Stimulated activated CD8-positive, alpha-beta memory T cell treated with anti-CD3 and anti-CD28 coated beads, Interleukin-4, amount 100 ng/mL, for 24 hours (primary cell): ENCODE results near the gene UBE2L3.
"Not testable (repeated sequence)": the region's sequence is repeated elsewhere in the genome, so short reads cannot be mapped to it uniquely, and the experiment has no call there.

Experiments used
- DNase-seq: peaks from one replicate; pipeline ENCODE4 v3.0.0-alpha.2; 2020; ENCODE audit warnings: low read depth

UBE2L3 gene

DNA sequence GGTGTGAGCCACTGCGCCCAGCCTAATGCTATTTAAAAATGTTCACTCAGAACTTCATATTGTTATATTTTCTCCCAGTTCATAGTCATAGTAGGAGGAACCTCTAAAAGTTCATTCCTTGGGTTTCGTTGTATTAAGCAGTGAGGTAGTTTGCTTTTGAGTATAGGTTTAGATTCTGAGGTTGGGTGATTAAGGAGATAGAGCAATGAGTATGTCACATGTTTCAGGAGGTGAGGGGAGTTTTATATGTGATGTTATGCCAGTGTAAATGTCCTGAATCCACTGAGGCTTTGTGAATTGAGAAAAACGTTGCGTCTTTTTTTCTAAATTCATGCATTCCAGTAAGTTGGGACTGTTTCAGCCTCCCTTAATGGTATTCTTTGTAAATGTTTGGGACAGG lies 4.2 kb downstream of the UBE2L3 start:
- no peak for DNase-seq

DNA sequence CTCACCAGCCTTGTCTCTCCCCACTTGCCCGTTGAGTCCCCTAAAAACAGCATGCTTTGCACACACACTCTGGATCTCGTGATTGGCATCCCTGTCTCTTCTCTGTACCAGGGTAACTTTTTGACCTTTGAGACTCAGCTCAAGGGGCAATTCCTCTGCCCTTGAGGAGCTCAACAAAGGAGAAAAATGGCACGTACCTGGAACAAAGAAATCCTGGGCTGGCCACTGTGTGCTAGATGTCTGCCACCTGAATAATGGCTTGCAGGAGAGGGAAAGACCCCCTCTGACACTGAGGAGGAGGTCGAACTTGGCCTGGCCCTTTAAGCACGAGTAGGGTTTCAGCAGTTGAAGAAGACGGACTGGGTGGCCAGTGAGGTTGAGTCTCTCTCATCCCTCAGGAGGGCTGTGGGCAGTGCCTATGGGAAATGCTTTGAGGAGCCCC lies 5.8 kb downstream of the UBE2L3 start:
- DNase-seq = no peak

DNA sequence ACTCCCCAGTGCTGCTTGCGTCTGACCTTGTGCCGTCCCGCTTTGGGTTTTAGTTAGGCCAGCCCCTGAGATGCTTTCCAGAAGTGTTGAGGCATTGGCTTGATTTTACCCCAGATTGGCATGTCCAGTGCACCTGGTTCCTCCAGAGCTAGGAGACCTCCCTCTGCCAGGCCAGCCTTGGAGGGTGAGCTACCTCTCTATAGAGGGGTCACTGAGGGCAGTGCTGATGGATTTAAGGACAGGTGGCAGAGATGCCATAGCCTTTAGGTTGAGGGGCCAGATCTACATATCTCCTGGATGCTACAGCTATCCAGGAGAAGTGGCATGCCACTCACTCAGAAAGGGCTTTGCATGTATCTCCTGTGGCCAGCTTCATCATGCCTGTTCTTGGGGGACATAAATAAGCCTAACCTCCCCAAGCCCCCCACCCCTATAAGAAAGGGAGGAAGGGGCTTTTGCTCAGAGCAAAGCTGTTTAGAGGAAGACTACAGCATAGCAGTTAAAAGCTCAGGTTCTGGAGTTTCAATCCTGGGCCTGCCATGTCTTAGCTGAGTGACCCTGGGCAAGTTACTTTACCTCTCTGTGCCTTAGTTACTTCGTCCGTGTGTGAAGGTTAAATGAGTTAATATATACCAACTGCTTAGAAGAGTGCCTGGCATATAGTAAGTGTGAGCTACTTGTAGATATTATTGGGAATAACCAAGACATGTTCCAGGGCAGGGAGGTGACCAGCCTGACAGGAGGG lies 6.4 kb downstream of the UBE2L3 start:
- DNase-seq = no peak

DNA sequence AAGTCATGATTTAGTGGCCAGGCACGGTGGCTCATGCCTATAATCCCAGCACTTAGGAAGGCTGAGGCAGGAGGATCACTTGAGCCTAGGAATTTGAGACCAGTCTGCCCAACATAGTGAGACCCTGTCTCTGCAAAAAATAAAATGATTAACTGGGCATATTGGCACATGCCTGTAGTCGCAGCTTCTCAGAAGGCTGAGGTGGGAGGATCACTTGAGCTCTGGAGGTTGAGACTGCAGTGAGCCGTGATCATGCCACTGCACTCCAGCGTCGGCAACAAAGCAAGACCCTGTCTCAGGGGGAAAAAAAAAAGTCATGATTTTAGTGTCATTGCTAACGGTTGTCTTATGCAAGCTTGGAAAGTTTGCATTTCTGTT lies 11.9 kb downstream of the UBE2L3 start:
- no peak for DNase-seq

DNA sequence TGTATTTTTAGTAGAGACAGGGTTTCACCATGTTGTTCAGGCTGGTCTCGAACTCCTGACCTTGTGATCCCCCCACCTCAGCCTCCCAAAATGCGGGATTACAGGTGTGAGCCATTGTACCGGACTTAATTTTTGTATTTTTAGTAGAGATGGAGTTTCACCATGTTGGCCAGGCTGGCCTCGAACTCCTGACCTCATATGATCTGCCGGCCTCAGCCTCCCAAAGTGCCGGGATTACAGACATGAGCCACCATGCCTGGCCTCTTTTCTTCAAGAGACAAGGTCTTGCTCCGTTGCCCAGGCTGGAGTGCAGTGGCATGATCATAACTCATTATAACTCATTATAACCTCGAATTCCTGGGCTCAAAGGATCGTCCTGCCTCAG lies 13.1 kb downstream of the UBE2L3 start:
- not testable (repeated sequence) for DNase-seq

DNA sequence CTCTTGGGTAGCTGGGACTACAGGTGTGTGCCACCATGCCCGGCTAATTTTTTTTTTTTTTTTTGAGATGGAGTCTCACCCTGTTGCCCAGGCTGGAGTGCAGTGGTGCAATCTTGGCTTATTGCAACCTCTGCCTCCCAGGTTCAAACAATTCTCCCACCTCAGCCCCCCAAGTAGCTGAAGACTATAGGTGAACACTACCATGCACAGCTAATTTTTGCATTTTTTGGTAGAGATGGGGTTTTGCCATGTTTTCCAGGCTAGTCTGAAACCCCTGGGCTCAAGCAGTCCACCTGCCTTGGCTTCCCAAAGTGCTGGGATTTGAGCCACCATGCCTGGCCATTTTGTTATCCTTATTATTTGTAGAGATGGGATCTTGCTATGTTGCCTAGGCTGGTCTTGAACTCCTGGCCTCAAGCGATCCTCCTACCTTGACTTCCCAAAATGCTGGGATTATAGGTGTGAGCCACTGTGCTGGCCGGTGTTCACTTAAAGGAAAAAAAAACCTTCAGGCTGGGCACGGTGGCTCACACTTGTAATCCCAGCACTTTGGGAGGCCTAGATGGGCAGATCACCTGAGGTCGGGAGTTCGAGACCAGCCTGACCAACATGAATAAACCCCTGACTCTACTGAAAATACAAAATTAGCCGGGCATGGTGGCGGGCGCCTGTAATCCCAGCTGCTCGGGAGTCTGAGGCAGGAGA lies 13.6 kb downstream of the UBE2L3 start:
- DNase-seq = not testable (repeated sequence)

DNA sequence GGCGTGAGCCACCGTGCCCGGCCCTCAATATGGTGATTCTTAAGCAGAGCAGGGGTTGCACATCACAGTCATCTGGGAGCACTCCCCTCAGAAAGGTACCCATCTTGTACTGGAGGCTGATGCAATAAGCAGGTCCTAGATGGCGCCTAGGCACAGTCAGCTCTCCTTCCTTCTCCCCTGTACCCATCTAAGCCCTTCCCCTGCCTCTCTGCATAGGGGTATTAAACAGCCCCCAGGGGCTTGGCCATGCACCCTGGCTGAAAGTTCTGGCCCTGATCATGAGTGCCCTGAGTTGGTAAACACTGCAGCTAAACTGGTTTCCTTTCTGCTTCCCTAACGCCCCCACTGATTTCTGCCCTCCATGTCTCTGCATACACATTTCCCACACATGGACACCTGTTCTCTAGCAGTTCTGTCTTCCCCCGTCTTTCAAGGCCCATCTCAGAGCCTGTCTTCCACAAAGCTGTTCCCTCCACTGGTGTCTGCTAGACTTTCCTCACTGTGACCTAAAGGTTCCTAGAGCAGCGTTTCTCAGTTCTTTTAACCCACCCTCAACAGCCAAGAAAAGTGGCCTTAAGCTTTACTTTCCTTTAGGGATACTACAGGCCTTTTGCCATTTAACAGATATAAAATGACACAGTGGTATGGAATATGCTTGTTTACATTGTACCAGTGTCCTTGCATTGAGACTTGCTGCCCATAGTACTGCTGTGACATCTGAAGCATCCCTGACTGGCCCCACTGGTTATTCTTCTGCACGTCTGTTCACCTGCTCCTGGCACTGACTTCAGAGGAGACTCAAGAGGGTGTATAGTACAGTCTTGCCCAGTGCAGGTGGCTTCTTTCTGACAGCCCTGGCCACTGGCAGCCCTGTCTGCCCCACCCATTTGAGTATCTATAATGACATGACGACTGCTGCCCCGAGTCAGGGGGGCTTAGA lies 15.6 kb downstream of the UBE2L3 start:
- no peak for DNase-seq

DNA sequence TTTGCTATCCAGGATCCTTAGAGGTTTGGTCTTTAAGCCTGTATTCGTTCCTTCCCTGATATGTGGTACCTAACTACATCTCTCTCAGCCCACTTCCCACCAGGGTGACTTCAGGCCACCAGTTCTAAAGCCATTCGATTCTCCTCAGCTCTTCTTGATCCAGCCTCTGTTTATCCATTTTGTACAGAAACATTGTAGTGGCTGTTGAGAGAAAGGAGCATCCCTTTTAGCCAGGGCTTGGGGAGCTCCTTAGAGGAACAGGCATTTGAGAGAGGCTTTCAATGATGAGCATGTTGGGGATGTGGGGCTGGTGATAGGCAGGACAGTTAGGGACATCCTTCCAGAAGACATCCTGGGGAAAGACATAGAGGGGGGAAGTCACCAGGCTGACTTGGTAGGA lies 17.9 kb downstream of the UBE2L3 start:
- DNase-seq = no peak

DNA sequence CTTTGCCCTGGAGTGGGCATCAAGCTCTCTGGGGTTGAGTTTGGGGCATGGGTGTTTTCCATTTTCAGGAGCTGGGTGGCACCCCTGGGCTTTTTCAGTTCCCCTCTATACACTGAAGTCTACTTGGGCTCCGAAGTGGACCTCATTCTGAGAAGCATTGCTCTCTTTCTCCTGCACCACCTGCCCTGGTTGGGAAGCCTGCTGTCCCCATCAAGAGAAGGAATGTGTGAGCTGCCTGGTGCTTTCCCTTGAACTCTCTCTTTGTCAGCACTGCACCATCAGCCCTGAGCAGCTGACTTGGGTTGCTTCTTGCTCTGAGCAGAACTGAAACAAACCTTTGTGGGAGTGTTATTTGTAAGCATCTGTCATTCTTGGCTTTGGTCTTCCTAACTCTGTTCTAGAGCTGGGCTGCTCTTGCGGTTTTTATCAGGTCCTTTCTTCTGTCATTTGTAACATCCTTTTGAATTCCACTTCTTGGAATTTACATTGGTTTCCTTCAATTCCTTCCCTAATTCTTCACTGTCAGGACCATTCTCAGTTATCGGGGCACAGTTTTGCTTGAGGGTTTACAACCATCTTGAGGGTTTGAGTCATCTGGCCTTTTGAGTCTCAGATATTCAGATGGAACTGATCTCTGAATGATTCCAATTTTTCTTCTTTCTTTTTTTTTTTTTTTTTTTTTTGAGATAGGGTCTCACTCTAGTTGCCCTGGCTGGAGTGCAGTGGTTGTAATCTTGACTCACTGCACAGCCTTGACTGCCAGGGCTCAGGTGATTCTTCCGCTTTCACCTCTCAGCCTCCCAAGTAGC lies 20.5 kb downstream of the UBE2L3 start:
- no peak for DNase-seq

DNA sequence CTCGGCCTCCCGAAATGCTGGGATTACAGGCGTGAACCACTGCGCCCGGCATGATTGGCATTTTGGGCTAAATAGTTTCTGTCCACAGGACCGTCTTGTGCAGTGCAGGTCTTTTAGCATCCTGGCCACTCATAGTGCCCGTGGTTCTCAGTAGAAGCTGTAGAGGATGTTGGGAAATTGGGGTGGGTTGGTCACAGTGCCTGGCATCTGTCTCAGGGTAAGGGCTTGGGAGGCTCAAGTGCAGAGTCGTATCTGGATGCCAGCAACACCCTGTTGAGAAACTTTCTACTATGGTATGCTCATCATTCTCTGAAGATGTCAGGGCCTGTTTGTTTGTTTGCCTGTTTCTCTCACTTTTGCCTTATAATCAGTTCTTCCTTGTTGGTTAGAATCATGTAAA lies 21.9 kb downstream of the UBE2L3 start:
- no peak for DNase-seq

DNA sequence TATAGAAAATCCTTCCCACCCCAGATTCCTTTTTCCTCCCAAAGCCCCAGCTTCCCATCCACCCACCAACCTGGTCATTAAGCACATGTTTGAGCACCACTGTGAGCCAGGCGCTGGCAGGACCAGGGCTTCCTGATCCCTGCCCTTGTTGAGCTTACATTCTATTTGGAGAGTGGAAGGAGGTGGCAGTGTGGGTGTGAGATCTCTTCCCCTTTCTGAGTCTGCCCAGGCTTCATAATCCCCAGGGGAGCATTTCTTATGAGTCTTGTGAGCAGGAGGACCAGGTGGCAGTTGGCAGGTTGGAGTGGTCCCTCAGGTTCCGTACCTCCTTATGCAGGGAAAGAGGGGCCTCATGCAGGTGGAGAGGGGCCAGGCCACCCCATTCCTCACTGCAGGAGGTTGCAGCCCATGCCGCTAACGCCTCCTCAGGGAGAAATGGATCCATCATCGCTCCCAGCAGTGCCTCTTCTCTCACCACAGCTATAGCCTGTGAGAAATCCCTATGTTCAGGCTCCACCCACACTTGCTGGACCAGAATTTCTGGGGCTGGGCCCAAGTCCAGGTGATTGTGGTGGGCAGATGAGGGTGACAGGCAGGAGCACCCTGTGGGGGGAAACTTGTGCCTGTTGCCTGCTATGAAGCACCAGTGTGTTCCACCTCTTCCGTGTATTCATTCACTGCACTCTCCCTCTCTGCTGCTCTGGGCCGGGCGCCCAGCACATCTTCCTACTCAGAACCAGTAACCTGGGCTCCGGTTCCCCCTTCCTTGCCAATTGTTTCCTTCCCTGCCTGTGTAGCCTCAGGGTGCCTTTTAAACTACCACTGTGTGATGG lies 23.5 kb downstream of the UBE2L3 start:
- no peak for DNase-seq

DNA sequence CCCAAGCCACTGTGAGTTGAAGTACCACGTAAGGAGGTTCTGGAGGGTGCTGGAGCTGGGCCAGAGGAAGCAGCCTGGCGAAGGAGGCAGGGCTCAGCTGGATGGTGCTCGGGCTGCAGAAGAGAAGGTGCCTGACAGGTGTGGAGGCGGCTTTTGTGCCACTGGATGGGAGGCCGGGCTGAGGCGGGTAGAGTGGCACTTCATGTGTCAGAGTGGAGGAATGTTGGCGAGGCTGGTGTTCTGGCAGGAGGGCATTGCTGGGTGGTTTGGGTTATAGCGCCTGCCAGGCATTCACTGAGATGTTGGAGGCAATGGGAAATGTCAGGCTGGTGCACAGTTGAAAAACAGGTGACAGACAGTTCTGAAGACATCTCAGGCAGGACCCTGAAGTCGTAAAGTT lies 24.2 kb downstream of the UBE2L3 start:
- no peak for DNase-seq

DNA sequence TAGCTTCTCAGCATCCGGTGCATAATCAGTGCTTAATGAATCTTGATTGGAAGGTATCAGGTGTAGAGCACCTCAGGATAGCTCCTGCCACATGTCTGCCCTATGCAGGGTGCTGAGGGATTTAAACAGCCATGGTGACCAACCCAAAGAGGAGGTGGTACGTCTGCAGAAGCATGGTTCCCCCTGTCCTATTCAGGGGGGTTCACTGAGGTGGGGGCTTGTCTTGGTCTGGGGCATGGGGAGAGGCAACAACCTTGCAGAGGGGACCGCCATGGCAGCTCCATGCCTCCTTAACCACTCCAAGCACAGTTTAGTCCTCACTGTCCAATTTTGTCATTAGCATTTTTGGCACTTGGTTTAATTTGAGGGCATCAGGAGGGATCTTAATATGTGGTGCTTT lies 24.9 kb downstream of the UBE2L3 start:
- no peak for DNase-seq

DNA sequence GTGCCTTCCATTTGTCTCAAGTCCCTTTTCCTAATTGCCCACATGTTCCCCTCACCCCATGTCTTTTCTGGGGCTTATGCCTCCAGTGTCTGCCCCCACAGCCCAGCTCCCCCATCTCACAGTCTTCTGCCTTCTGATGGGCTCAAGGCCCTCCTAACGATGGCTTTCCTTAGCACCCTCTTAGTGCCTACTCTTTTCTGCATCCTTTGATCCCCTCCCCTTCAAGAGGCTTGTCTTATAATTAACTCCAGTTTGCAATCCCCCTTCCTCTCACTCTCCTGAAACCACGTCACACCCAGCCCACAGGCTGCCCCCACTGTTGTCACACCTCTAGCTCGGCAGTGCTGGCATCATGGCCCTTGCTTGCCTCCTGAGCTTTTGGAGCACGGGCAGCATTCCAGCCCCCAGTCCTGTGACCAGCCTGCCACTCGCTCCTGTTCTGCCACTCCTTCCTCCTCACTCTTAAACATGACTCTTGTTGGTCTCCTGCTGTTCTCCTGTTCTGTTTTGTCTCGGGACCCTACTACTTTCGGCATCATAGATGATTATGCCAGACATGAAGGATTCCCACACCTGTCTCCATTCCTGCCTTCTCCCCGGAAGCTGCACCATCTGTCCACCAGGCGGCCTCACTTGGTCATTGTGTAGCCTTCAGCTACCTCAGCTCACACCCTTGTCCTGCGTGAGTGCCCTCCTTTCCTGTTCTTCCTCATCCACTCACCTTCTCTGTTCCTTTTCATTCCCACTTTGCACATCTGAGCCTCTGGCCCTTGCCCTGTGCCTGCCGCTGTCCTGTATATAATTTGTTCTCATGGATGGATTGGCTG lies 26.1 kb downstream of the UBE2L3 start:
- DNase-seq = no peak

DNA sequence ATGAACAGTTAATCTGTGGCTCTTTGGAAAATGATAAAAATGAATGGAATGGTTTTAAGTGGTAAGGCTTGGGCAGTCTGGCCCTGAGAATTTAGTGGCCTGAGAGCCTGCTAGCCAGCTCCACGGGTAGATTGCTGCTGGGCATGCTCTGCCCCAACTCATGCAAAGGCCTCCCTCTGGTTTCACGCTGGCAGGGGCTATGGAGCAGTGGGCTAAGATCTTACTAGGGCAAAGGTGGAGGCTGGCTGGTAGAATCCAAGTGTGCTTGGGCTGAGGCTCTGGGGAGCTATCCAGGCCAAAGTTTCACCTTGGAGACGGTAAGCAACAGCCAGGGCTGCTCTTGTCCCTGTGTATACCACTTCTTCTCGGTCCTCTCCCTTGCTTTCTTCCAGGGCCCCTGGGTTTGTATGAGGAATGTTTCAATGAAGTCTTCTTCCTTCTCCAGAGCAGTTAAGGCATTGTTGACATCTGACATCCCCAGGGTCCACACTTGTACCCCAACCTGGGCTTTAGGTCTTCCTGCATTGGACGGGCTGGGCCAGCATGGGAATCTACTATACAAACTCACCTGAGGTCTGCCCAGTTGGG lies 27.4 kb downstream of the UBE2L3 start:
- no peak for DNase-seq

DNA sequence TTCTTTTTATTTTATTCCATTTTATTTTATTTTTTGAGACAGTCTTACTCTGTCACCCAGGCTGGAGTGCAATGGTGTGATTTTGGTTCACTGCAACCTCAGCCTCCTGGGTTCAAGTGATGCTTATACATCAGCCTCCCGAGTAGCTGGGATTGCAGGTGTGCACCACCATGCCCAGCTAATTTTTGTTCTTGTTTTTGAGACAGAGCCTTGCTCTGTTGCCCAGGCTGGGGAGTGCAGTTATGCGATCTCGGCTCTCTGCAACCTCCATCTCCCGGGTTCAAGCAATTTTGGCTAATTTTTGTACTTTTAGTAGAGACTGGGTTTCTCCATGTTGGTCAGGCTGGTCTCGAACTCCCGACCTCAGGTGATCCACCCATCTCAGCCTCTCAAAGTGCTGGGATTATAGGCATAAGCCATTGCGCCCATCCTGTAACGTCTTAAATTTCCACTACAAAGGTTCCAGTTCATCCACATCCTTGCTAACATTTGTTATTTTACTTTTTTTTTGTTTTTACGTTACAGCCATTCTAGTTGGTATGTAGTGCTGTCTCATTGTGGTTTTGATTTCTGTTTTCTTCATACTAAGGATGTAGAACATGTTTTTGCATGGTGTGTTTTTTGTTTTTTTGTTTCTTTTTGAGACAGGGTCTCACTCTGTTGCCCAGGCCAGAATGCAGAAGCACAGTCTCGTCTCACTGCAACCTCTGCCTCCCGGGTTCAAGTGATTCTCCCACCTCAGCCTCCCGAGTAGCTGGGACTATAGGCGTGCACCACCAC lies 29.0 kb downstream of the UBE2L3 start:
- not testable (repeated sequence) for DNase-seq

DNA sequence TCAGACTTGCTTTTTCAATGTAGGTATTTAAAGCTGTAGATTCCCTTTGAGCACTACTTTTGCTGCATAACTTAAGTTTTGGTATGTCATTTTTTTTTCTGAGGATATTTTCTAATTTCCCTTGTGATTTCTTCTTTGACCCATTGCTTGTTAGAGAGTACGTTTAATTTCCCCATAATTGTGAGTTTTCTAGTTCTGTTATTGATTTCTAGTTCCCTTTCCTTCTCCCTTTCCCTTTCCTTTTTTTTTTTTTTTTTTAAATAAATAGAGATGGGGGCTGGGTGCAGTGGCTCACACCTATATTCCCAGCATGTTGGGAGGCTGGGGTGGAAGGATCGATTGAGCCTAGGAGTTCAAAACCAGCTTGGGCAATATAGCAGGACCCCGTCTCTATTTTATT lies 30.8 kb downstream of the UBE2L3 start:
- no peak for DNase-seq

DNA sequence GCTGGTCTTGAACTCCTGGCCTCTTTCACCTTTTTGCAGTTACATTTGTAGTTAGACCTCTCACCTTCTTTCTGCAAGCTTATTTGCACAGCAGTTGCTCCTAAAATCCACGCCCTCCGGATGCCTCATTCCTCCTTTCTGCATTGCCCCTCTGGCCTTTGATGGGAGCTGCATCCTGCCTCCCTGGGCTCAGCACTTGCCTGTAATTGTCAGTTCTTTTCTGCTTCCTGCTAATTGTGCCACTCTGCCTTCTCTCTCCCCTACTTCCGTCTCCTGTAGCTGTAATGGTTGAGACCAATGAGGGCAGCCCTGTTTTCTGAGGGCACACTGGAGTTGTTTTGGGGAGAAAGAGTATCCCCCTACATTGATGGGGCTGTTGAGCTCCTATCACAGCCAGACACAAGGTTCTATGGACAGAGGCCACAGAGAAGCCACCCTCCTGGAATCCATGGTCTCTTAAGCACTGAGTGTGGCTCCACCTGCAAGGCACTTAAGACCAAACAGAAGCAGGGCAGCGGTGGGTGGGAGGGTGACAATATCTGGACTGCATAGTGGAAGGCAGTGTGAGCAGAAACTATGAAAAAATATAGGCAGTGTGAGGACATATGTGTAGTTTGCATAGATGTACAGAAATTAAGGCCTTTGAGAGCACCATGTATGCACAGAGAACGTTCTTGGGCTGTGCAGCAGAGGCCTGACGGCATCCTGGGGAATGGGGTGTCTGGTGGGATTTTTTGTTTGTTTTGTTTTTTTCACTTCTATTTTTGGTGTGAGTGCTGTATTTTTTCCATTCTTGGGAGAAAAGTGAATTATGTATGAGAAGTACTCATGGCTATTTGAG lies 31.8 kb downstream of the UBE2L3 start:
- DNase-seq = no peak
